Retinal pigment epithelial cell (primary cell): Measurements from ENCODE around the gene OAS1.

Experiments used
- DNase-seq: peaks from one replicate; pipeline ENCODE4 v3.0.0-alpha.2; 2010; ENCODE audit warnings: low read depth
- H3K4me3 ChIP-seq: 2 replicates; pipeline ENCODE4 v1.5.1; 2011; ENCODE audit warnings: mild to moderate bottlenecking, low read length, control low read depth, moderate library complexity
- TF ChIP-seq, protein P1 (sequence below): conservative IDR thresholded peaks from 2 replicates; pipeline ENCODE4 v1.5.1; 2011; ENCODE audit warnings: low read depth, low read length, control low read depth, inconsistent platforms

OAS1 gene

DNA sequence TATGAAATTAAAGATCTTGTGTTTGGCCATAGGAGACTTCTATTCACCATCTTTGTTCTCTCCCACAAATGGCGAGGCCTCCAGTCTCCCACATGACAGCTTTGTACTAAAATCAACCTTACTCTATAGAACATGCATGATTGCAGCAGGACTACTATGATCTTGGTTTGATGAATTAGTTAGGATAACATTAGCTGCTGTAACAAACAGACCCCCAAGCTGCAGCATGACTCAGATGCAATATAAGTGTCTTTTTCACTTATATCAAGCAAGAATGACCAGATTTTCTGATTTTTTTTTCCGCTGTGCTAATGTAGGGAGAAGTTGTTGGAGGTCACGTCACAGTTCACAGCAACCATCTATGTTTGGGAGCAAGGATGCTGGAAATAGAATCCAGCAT is 20.7 kb downstream of the OAS1 start:
- no peak for DNase-seq
- TF ChIP-seq, protein P1, sequence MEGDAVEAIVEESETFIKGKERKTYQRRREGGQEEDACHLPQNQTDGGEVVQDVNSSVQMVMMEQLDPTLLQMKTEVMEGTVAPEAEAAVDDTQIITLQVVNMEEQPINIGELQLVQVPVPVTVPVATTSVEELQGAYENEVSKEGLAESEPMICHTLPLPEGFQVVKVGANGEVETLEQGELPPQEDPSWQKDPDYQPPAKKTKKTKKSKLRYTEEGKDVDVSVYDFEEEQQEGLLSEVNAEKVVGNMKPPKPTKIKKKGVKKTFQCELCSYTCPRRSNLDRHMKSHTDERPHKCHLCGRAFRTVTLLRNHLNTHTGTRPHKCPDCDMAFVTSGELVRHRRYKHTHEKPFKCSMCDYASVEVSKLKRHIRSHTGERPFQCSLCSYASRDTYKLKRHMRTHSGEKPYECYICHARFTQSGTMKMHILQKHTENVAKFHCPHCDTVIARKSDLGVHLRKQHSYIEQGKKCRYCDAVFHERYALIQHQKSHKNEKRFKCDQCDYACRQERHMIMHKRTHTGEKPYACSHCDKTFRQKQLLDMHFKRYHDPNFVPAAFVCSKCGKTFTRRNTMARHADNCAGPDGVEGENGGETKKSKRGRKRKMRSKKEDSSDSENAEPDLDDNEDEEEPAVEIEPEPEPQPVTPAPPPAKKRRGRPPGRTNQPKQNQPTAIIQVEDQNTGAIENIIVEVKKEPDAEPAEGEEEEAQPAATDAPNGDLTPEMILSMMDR: no peak
- no peak overlapping the region for H3K4me3 ChIP-seq

DNA sequence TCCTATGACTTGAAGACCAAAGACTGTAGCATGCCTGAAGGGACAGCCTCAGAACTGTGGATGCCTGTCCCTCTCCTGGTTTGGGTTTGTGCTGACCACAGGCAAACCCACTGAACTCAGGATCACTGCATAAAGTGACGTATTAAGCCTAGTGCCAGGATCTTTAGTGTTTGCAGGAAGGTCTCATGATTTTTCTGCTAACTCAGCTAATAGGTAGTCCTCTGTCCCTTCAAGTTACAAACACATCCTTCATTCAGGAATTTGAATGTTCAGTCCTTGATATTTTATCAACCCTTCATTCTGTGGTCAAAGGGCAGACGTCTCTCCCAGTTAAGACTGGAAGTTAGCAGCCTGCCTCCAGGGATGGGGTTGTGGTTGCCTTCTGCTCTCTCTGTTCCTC is 21.2 kb downstream of the OAS1 start:
- TF ChIP-seq, protein P1: no peak
- no peak for DNase-seq
- no peak overlapping the region for H3K4me3 ChIP-seq

DNA sequence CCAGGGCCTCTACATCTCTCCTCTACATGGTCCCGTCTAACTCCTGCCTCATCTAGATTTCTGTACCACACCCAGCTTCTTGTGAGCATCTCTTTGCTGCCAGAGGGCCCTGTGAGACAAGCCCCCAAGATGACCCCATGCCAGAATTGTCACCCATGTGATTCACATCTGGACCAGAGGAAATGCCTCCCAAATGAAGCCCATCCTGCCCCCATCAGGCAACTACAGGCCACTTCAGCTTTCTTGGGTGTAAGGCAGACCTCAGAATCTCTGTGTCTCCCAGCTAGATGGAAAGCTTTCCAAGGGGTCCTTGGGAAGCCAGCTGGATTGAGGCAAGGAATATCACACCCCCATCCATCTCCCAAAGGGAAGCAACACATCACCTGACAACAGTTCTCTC is 22.2 kb downstream of the OAS1 start:
- TF ChIP-seq, protein P1: no peak
- no peak overlapping the region for H3K4me3 ChIP-seq
- no peak for DNase-seq

DNA sequence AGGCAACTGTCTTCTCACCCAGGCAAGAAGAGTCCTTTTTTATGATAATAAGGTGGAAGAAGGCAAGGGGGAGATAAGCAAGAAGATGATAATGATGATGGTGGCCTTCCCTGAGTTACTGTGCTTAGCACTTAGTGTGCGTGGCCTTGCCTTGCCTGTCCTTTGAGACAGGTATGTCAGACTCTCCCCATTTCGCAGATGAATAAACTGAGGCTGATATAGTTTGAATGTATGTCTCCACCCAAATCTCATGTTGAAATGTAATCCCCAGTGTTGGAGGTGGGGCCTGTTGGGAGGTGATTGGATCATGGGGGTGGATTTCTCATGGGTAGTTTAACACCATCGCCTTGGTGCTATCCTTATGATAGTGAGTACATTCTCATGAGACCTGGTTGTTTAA is 23.0 kb downstream of the OAS1 start:
- DNase-seq: no peak
- TF ChIP-seq, protein P1: no peak
- H3K4me3 ChIP-seq: no peak overlapping the region

DNA sequence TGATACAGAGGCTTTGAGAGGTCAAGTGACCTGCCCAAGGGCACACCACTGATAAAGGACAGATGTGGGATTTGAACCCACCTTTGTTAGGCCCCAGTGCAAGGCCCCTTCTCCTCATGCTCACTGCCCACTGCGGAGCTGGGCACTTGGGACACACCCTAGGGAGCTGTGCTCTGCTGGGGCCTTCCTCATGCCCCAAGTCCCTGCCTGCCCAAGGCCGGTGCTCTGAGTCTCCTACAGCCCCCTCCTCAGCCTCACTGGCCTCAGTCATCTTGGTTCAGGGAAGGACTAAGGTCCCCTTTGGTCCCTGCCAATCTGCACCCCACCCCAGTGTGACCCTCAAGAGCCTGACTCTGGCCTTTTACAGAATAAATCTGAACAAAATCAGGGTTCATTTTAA is 23.6 kb downstream of the OAS1 start:
- TF ChIP-seq, protein P1: no peak
- no peak for DNase-seq
- H3K4me3 ChIP-seq: no peak overlapping the region

DNA sequence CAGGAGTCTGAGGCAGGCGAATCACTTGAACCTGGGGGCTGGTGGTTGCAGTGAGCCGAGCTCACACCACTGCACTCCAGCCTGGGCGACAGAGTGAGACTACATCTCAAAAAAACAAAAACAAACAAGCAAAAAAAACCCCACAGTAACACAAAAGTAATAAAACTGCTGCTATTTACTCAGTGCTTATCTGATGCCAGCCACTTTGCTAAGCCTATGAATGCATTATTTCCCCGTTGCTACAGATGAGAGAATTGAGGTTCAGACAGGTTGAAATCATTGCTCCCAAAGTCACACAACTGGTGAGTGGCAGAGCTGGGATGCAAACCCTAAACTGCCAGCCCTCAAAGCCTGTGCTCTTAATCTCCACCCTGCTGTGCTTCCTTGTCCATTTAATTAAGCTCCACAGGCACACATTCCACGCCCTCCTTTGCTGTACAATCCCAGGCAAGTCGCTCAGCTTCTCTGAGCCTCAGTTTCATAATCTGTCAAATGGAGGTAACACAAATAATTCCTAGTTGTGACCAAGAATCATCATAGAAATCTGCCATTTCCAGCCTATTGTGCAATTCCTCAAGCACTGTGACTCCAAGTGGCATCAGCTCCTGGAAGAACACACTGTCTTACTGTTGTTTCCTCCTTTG is 25.8 kb downstream of the OAS1 start:
- no peak for DNase-seq
- TF ChIP-seq, protein P1: no peak
- no peak overlapping the region for H3K4me3 ChIP-seq

DNA sequence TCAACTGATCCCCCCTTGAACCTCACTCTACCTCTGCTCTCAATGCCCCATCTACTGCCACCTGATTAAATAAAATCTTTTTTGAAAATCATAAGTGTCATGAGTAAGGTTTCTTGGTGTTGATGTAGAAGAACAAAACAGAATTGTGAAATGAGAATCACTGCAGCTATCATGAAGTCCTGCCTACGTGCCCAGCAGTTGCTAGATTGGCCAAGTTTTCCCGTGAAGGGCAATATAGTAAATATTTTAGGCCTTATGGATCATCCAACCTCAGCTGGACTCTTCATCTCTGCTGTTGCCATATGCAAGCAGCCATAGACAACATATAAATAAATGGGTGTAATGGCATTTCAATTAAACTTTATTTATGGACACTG is 26.4 kb downstream of the OAS1 start:
- no peak overlapping the region for H3K4me3 ChIP-seq
- no peak for DNase-seq
- TF ChIP-seq, protein P1: no peak
